HCEC 1CT (cell line): ENCODE measurements around the gene FAT3.

Source experiments
- DNase-seq: peaks from one replicate; pipeline ENCODE4 v3.0.0-alpha.2; 2017

Gene FAT3

DNA sequence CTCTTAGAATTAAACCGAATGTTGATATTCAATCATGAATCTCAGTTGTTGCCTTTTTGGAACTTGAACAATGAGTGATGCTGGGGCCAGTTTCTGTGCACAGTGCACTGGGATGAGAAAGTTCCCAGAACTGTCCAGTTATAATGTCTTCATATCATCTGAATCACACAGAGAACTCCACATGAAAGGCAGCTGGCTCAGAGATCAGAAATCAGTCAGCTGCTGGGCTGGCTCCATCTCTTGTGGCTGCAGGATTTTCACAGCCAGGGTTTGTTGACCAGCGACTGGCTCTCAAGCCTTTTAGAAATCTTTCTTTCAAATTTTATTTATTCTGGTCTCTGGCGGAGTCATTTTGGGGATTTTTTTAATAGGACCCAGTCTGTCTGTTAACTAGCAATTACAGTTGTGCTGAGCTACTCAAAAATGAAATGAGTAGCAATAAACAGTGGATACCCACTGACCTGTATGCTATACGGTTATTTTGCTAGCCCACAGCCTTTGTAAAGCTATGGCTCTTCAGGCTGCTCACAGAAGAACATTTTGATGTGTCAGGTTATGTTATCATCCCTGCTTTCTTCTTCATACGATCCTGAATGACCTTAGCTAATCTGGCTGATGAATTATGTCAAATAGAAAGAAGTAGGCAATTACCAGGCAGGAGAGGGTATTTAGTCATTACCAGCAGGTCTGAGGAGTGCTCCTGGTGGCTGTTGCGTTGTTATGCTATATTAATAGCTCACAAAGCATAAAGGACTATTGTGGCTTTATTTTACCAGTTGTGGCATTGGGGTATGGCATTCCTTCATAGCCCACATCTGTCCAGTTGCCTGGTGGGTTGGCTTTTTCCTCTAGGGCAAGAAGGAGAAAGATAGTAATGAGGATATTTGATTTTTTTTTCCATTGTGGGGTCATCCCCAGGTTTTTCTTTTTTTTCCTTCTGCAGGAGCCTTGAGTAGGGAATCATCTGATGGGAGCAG, 3.6 kb downstream of the FAT3 start:
- DNase-seq: no peak

DNA sequence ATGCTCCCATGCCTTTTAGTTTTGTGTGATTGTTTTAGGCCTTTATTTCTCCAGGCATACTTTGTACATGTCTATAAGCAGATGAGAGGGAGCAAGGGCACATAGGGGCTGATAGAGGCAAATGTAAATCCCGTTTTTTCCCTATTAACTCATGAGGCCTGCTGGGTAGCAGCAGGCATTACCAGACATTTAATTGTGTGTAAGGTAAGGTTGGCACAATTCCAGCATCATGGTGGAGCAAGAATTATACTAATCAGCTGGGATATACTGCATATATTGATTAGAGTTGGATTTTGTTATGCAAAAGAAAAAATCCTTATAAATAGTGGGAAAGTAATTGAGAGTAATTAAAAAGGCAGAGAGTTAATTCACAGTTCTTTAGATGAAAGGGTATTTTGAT, 12.2 kb downstream of the FAT3 start:
- no peak for DNase-seq

DNA sequence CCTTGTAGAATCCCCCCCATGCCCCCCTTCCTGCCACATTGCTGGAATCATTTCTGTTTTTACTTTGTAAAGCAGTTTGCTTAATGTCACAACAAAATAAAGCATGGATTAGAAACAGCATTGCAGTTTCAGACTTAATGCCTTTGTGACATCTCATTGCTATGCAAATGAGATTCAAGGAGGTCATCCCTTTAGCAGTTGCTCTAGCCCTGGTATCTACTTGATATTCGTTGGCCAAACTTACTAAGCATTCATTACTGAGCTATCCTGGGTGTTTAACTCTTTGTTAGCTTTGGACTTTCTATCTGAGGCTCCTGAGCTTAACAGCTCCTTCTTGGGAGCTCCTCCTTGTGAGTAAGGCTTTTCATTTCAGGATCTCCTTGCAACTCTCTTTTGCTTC, 16.3 kb downstream of the FAT3 start:
- no peak for DNase-seq

DNA sequence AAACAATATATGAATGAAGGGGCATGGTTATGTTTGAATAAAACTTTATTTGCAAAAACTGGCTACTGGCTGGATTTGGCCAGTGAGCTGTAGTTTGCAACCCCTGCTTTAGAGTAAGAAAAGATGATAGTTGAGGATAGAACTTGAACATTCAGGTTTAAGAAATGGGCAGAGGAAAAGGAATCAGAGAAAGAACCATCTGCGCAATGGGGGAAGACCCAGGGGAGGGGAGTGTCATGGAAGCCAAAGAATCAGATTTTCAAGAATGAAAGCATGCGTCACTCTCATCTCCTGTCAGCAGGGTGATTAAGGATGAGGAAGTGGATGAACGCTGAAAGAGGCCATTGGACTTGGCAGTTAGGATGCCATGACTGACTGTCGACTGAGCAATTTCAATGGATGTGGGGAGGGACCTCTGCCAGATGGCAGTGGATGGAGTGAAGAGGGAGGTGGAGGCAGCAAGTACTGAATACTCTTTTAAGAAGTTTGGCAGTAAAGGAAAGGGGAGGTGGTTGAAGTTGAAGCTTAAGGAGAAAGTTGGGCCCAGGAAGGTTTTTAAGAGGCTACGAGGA, 21.2 kb downstream of the FAT3 start:
- DNase-seq: no peak

DNA sequence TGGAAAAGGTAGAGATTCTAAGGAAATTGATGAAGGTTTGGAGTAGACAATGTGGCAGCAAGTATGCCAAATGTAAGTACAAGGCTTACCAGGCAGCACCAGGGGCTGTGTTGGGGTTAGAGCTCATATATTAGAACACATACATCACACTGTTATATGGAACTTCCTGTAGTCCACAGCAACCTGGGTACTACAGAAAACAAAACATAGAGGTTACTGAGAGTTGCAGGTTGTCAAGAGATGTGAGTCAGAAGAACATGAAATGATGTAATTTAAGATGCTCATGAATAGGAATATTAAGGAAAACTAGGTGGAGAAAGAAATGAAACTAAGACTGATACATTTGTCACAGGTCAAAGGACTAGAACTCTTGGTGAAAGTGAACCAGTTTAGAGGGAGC, 22.0 kb downstream of the FAT3 start:
- DNase-seq: no peak

DNA sequence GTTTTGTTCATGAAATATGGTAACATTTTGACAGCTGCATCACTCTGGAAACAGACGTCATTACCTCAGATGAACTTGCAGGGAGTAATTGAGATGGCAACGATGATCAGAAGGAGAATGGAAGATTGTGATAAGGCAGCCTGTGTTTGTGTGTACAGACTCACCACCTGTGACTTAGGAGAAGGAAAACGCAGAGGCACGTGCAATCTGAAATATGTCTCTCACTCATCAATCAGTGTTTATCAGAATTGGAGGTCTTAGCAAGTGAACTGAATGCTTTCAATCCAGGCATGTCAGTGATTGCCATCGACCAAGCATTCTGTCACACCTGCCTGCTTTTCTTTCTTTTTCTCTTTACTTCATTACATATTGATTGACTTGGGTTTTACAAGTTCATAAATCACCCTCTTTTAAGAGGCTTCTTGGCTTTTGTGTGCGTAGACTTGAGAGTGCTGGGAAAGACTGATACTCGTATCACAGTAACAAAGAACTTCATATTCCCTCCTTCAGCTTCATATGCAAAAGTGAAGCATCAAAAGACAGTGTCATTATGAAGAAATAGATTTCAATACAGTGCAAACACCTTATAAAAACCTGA, 24.6 kb downstream of the FAT3 start:
- no peak for DNase-seq

DNA sequence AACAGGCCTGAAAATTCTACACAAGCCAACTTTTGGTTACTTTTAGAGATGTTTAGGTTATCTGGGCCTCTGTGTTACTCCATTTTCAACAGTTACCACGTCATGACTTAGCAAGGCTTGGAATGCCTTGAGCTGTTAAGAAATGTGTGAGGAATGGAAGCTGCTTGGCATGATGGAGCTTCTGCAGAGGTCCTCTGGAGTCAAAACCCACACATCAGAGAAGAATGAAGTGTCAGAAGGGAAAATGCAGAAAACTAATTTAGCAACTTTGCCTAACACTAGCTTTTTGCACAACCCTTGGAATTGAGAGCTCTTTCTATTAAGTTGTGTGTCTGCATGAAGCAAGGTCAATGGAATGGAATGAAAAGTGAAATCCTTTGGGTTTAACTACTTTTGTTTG, 27.4 kb downstream of the FAT3 start:
- DNase-seq: no peak

DNA sequence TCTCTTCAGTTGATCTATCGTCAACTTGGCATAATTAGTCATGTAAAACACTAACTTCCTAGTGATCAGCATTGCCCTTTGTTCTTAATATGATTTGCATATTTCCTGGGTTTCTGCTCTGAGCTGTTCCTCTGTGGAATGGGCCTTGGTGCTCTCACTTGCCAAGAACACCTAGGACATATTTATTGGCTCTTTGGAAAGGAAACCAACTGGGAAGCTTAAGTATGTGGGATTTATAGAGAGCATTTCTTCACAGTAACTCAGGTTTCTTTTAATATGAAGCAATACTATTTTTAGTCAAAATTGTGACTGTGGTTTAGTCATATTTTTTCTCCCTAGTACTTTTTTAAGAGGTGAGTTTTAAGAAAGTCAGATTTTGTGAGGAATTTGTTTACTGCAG, 28.8 kb downstream of the FAT3 start:
- no peak for DNase-seq

DNA sequence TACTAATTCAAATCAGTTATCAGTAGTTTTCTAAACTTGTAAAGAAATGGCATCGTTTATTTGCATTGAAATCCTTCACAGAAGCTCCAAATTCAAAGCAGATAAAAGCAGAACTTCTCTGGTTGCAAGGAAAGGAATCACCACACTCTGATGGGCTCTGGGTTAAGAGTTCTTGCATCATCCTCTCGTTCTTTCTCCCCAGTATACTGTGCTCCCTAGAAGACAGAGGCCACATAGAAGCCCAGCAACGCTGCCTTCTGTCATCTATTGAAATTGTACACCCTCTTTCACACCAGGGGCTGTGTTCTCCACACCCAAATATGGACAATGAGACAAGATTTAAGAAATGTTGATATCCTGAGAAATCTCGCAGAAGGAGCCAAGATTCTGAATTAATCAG, 29.3 kb downstream of the FAT3 start:
- DNase-seq: peak; percentile 12

DNA sequence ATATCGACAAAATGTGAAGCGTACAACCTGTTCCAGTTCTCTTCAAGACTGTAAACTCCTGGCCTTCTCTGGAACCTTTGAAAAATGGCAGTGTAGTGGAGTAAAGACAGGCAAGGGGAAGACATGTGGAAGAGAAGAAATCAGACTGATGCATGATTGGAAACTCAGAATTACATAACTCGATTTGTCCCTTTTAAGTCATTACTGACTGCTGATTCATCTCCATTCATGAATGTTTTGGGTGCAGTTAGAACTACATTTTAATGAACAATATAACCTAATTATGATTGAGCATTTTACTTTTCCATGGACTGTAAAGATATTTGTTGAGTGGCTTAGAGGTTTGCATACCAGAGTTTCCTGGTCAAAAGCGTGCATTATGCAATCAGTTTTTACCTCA, 32.9 kb downstream of the FAT3 start:
- DNase-seq: no peak

DNA sequence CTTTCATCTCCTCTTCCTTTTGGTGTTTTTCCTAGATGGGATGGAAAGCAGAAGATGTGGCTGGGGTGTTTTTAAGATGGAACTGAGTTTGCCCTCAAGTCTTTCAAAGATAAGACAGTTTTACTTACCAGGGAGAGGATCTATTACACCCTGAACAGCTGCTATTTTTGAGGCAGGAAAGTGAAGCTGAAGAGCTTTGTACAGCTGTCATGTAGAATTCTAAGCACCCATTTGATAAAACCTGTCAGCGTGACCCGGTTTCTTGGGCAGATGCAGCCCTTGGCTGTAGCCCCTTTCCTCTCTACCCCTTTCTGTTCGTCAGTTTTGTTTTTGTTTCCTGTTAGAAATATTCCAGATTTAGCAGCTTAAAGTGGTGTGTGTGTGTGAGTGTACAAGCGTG, 35.2 kb downstream of the FAT3 start:
- no peak for DNase-seq

DNA sequence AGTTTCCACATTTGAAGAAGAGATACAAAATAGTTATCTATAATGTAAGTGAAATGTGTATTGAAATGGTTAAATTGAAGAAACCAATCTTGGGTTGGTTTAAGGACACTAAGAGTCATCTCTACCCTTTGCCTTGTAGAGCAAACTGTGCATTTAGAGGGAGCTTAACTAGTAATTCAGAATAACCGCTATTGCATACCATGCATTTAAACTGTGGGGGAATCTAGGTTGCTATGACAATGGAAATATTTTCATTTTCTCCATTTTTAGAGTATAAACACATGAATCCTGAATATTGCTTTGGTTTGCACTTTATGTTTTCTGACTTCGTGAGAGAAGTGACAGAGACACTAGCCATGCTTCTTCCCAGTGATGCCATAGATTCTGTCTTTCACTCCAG, 39.7 kb downstream of the FAT3 start:
- no peak for DNase-seq

DNA sequence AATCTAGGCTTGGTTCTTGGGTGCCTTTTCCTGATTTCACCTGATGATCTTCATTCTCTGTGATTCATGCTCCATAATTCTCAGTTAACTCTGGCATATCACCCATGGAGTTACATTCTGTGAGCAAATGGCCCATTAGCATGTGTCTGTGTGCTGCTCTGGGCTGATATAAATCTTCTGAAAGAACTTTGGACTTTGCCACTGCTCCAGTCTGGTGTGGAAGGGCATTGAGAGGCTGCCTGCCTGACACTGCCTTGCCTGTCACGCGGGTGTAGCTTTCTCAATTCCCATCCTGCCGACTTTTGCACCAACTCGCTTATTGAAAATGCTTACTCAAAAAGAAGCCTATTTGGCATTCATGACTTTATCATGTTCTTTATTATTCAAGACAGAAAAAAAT, 42.2 kb downstream of the FAT3 start:
- no peak for DNase-seq

DNA sequence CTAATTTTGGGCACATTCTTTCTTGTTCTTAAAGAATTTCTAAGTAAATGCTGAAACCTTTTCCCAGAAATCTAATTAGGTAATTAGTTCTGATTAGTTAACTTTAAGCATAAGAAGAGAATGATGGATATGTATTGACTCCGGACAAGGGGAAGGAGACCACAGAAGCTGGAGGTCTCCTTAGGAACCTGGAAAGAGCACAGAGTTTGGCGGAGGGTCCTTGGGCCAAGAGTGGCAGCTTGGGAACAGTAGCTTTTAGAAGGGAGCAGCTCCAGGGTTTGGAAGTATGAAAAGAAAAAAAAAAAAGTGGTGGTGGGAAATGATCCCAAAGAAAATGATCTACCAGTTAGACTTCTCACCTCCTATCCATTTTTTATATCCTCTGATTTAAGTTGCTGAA, 42.7 kb downstream of the FAT3 start:
- DNase-seq: no peak

DNA sequence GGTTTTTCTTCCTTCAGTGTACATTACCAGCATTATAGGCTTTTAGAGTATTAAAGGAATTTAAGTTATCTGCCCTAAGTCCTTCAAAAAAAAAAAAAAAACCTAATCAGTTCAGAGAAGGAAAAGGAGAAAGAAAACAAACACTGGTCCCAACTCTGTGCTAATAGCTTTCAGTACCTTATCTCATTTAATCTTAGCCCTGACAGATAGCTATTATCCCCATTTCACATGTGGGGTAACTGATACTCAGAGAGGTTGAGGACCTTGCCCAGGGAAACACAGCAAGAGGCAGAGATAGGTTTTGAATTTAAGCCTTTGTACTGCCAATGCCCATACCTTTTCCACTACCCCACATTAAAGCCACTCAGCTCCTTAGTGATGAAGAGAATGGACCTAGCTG, 43.4 kb downstream of the FAT3 start:
- DNase-seq: no peak

DNA sequence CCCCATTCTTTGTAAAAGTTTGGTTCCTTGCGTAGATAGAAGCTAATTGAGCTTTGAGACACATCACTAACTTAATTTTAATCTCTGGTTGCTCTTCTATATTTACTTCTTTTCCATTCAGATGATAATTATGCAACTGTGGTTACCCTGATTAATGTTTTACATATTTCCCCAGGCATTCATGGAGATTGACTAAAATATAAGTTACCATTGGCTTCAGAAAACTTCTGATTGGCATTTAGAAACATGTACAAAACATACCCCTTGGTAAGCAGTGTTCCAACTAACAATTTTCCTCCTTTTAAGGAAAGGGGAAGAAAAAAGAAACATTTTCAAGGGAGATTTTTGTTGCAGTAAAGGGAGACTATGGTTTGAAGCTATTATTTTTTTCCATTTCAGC, 43.9 kb downstream of the FAT3 start:
- no peak for DNase-seq

DNA sequence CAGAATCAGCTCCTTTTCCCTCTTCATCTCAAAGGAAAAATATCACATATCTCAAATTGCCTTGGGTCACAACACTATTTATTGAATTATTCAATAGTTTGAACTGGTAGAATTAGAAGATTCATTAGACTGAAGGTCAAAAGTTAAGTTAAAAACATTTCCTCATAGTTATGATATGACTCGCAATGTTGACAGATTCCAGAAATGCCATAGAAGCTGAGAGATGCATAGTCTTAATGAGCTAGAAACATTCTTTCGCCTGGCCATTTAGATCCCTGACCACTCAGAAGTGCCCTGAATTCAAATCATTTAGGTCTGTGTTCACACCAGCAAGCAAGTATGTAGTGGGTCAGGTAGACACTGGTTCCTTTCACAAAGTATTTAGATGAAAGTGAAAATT, 44.4 kb downstream of the FAT3 start:
- DNase-seq: peak; percentile 54

DNA sequence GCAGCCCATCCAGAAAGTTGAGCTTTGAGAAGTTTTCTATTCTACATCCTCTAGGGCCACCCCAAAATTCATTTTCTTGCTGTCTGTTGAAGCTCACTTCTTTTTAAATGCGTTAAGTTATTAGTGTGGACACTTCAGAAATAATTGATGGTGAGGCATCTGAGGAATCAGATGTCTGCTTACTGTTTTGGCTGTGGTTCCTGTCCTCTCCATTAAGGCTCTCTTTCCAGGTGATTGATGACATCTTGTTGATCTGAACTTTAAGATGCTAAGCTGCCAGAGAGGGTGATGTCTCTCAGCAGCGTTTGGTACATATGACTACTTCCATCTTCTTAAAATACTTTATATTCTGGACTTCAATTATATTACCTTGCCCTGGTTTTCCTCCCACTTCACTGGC, 45.2 kb downstream of the FAT3 start:
- no peak for DNase-seq

DNA sequence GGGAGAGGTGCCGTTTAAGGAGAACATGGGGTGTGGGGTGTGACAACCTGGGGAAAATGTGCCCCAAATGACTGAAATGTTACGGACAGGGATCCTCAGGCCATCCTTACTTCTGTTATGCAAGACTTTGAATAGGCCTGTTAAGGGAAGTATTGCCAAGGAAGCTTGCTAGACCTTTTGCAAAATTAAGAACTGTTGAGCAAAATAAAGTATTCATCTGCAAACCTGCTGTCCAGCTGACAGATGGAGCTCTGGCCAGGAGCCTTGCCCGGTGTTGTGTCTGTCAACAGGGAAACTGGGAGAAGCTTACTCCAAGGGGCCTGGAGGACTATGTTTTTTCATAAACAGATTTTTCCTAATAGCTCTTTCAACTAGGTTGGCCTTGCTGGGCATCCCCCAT, 48.0 kb downstream of the FAT3 start:
- no peak for DNase-seq
